Measurements from ENCODE around the gene PNLIPRP2.

The PNLIPRP2 gene

GRCh38 chr10:116598329-116598728 is 22.4 kb upstream of the PNLIPRP2 start:
- Histone ChIP-seq H3K27ac (no peak overlapping the region), H3K27me3 (ENCODE audit: insufficient read depth, low read depth, severe bottlenecking) (no peaks in the 10 kb centered on the region), H3K36me3 (no peaks in the 10 kb centered on the region), H3K9me3 (ENCODE audit: severe bottlenecking) (no peaks in the 10 kb centered on the region), H3K4me3 (ENCODE audit: low read depth, low read length) (no peak overlapping the region)
- no peak for DNase-seq
- TF ChIP-seq CTCF (IDR thresholded peaks at IDR 0.05; ENCODE audit: low read depth, low read length): no peak

- Histone ChIP-seq H3K27ac (no peak overlapping the region), H3K36me3 (no peaks in the 10 kb centered on the region), H3K4me3 (ENCODE audit: low read depth, low read length) (no peak overlapping the region), H3K27me3 (ENCODE audit: insufficient read depth, low read depth, severe bottlenecking) (no peaks in the 10 kb centered on the region), H3K9me3 (ENCODE audit: severe bottlenecking) (no peaks in the 10 kb centered on the region)
- no peak for DNase-seq
- no peak for TF ChIP-seq CTCF (IDR thresholded peaks at IDR 0.05; ENCODE audit: low read depth, low read length)
Measured at GRCh38 chr10:116599991-116600390, 20.8 kb upstream of the PNLIPRP2 start.

- Histone ChIP-seq H3K27me3 (ENCODE audit: insufficient read depth, low read depth, severe bottlenecking) (no peaks in the 10 kb centered on the region), H3K4me3 (ENCODE audit: low read depth, low read length) (no peak overlapping the region), H3K27ac (no peak overlapping the region), H3K36me3 (no peaks in the 10 kb centered on the region), H3K9me3 (ENCODE audit: severe bottlenecking) (no peaks in the 10 kb centered on the region)
- TF ChIP-seq CTCF (IDR thresholded peaks at IDR 0.05; ENCODE audit: low read depth, low read length): no peak
- no peak for DNase-seq
Measured at GRCh38 chr10:116602648-116603400, 17.9 kb upstream of the PNLIPRP2 start.

GRCh38 chr10:116606061-116606483 is 14.7 kb upstream of the PNLIPRP2 start:
- no peaks in the 10 kb centered on the region for H3K36me3 ChIP-seq
- H3K4me3 ChIP-seq (ENCODE audit: low read depth, low read length): no peak overlapping the region
- DNase-seq: no peak
- H3K27ac ChIP-seq: no peak overlapping the region
- H3K9me3 ChIP-seq (ENCODE audit: severe bottlenecking): no peaks in the 10 kb centered on the region
- H3K27me3 ChIP-seq (ENCODE audit: insufficient read depth, low read depth, severe bottlenecking): no peaks in the 10 kb centered on the region
- TF ChIP-seq CTCF (IDR thresholded peaks at IDR 0.05; ENCODE audit: low read depth, low read length): no peak

GRCh38 chr10:116607336-116607735 is 13.4 kb upstream of the PNLIPRP2 start:
- Histone ChIP-seq H3K4me3 (ENCODE audit: low read depth, low read length) (no peak overlapping the region), H3K9me3 (ENCODE audit: severe bottlenecking) (no peaks in the 10 kb centered on the region), H3K27me3 (ENCODE audit: insufficient read depth, low read depth, severe bottlenecking) (no peaks in the 10 kb centered on the region), H3K36me3 (no peaks in the 10 kb centered on the region), H3K27ac (no peak overlapping the region)
- DNase-seq: no peak
- no peak for TF ChIP-seq CTCF (IDR thresholded peaks at IDR 0.05; ENCODE audit: low read depth, low read length)
